ENCODE data around the gene USH1G.
"Not testable (repeated sequence)": the region's sequence is repeated elsewhere in the genome, so short reads cannot be mapped to it uniquely, and the experiment has no call there.

USH1G gene

GRCh38 chr17:74873874-74874614 is 49.0 kb downstream of the USH1G start:
- peak; percentile 15 for DNase-seq (ENCODE audit: low read depth)

- DNase-seq (ENCODE audit: low read depth) = peak; percentile 100
Observed at GRCh38 chr17:74873037-74873873, 49.8 kb downstream of the USH1G start.

GRCh38 chr17:74872313-74873036 is 50.6 kb downstream of the USH1G start, which contains the start of gene FDXR:
Gene FDXR (minus strand): TSS chr17:74872994. CDS start chr17:74872944, 50 bp downstream.
- peak; percentile 2 for DNase-seq (ENCODE audit: low read depth)

- DNase-seq (ENCODE audit: low read depth) = no peak
Observed at GRCh38 chr17:74871356-74872076, 51.5 kb downstream of the USH1G start.

GRCh38 chr17:74870512-74870911 is 52.5 kb downstream of the USH1G start:
- DNase-seq (ENCODE audit: low read depth) = peak; percentile 84

GRCh38 chr17:74870028-74870427 is 53.0 kb downstream of the USH1G start:
- DNase-seq (ENCODE audit: low read depth) = not testable (repeated sequence)

GRCh38 chr17:74868908-74869255 is 54.2 kb downstream of the USH1G start:
- DNase-seq (ENCODE audit: low read depth) = no peak

GRCh38 chr17:74868251-74868907 is 54.7 kb downstream of the USH1G start:
- no peak for DNase-seq (ENCODE audit: low read depth)

GRCh38 chr17:74866198-74866835 is 56.7 kb downstream of the USH1G start:
- no peak for DNase-seq (ENCODE audit: low read depth)
